ENCODE data around the gene PPP3R1.

- TF ChIP-seq CTCF (IDR thresholded peaks at IDR 0.05) (peak; percentile 20 to 74 (median 72)), POLR2A (IDR thresholded peaks at IDR 0.05) (no peak)
Observed at GRCh38 chr2:68282811-68283418, 30.6 kb upstream of the PPP3R1 start.
